Epidermal melanocyte (primary cell): ENCODE results near the gene WFDC5.

ENCODE experiments used
- DNase-seq: peaks from one replicate; pipeline ENCODE4 v3.0.0; 2011; ENCODE audit warnings: low spot score; ENCODE audit not compliant: insufficient read length

Gene WFDC5

DNA sequence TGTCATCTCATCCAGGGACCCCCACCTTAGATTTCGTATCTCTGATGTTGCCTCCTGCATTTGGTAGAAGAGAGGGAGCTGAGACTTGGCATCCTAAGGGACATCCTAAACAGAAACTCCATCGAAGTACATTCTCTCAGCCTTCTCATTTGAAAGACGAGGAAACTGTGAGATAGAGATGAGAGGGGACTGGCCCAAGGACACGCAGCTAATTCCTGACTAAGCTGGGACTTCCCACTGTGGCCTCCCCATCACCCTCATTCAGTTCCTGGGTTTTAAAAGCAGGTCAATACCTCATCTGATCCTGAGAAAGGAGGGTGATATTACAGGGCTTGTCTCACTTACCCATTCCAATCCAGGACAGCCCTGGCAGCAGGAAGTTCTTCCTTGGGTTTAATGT lies 855 bp upstream of the WFDC5 start:
- DNase-seq: no peak

DNA sequence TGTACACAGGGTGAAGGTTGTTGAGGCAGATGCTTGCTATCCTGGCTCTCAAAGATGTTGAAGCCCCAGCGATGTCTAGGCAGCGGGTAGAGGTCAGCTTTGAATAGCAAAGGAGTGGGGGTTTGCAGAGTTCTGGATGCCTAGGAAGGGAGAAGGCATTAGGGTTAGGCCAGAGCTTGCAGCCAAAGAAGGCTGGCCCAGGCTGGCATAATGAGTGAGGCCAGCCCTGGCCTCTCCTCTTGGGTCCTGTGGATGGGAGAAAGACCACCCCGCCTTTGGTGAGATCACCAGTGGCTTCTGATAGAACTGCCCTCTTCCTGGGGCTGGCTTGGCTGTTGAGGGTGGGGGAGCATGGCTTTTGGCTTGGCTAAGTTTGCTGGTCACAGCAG lies 406 bp upstream of the WFDC5 start:
- no peak for DNase-seq

DNA sequence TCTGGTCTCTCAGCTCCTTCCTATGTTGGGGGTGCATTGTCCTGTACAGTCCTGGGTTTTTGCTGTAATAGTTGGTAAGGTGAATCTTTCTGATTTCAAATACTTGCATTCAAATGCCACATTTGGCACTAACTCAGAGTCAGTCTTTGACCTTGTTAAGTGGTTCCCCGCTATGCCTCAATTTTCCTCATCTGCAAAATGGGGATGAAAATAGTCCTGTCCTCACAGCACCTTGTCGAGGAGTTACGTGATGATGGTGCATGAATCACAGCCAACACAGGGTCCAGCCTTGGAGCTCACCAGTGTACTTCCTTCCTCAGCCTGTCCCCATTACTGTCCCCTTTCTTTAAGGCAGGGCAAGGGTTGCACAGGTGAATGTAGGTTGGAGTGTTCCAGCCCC lies 1.1 kb downstream of the WFDC5 start:
- no peak for DNase-seq

DNA sequence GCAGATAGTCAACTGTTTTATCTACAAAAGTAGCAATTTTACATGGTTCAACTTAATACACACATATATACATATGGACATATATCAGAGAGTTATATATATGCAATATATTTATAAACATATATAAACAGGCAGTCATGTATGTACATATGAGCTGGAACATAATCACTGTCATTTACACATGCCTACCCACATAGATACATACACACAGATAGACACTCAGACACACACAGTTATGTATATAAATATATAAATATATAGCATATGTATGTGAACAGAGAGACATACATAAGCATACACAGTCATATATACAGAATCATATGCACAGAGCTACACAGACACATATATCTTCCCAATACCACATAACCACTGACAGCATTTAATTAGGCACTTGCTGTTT lies 2.2 kb downstream of the WFDC5 start:
- DNase-seq: no peak

DNA sequence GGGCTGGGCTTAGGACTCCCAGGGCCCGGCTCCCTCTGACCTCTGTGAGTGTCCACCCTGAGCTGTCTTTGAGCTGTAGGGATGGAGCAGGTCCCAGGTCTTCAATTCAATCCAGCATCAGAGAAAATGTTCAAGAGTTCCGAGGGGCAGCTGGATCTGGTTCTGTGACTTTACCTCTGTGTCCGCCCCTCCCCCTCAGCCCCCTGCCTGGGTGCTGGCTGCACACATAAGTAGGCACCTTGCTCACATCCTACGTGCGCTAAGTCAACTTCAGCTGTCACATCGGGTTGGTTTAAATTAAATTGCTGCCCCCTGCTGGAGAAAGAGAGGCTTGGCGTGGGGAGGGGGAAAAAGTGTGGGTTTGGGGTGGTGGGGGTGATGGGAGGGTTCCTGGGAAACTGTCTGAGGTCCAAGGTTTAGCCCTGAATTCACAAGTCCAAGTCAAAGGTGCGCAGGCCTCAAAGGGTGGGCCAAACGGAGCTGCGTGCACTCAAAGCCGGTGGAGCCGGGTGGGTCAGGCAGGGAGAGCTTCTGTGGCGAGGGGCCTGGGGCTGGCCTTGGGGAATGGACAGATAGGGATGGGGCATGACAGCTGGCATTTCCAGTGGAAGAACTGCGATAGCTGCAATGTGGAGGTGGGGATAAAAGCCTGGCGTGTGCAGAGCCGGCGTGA lies 3.0 kb downstream of the WFDC5 start:
- no peak for DNase-seq

DNA sequence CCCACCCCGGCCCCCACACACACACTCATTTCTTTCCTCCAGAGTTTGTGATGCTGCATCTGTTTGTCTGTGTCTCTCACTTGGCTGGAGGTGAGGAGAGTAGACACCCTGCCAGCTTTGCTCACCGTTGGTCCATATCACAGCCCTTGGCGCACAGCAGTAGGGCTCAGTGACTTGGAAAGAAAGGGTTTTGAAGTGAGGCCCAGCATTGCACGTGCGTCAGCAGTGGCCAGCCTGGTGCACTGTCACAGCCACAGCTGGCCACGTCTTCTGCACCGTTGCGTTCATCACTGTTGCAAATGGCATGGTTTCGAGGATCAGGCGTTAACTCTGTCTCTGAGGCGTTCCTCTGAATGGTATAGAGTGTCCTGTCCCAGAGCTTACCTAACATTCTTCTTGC lies 3.7 kb downstream of the WFDC5 start:
- no peak for DNase-seq

DNA sequence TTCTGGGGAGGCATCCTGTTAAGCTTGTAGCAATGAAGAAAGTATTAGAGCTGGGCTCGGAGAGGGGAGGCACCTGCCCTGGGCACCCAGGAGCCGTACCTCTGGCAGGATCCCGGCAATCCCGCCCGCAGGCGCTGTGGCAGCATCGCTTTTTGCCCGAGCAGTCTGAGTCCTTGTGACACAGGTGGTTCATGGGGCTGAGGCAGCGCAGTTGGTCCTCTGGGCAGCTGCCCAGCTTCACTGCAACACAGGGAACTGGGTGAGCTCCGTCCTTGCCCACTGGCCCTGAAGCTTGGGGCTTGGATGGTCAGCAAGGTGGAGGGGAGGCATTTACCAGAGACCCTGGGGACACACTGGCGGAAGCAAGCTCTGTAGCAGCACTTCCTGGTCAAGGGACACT lies 4.7 kb downstream of the WFDC5 start:
- no peak for DNase-seq

DNA sequence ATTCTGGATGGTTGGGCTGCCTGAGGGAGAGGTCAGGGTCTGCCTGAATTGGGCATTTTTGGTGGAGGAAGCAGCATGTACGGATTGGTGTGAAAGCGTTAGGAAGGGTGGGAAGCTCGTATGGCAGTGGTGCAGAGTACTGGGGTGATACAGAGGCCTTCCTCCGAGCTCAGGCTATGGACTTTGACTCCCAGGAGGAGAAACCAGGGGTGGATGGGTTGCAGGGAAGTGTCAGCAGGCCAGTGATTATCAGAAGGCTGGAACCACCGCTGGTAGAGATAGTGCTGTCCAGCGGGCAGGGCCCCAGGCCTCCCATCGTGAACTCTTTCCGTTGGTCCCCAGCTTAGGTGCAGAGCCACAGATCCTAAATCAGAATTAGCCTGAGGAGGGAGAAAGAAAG lies 5.3 kb downstream of the WFDC5 start:
- DNase-seq: no peak

DNA sequence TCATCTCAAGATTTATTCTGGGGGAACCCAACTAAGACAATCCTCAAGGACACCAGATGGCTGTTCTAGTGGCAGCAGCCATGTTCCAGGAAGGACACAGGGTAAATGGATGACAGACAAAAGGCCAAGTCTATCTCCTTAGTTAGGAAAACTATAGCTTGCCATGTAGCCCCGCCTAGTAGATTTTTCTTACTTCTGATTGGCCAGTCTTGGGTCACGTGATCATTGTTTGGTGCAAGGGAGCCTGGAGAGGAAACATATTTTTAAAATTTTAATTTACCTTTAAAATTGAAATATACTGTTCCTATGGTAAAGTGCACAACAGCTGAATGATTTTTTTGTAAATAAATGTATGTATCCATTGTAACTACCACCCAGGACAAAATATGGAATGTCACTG lies 9.7 kb downstream of the WFDC5 start:
- no peak for DNase-seq

DNA sequence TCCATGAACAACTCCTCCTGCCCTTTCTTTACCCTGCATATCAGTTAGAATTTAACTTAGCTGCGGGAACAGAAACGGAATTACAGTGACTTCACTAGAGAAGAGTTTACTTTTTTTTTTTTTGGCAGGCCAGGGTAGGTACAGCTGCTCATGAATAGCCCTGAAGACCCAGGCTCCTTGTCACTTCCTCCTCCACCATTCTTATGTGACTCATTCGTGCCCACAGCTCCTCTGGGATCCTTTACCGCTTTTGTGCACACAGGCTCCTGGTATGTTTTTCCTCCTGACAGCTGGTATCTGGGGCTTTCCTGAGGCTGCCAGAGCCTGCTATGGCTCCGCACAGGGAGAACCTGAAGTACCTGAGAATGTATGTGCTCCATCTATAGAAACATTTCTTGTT lies 10.2 kb downstream of the WFDC5 start:
- no peak for DNase-seq

DNA sequence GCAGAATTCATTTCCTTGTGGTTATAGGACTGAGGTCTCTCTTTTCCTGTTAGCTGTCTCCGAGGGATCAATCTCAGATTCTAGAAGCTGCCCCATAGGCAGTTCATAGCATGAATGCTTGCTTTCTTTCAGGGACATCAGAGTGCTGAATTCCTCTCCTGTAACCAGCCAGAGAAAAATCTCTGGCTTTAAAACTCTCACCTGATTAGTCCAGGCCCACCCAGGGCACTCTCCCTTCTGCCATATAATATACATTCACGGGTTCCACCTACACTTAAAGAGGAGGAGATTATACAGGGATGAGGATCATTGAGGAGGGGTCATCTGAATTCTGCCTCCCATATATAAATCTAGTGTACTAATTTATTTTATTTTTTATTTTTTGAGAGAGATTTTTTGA lies 11.9 kb downstream of the WFDC5 start:
- DNase-seq: no peak

DNA sequence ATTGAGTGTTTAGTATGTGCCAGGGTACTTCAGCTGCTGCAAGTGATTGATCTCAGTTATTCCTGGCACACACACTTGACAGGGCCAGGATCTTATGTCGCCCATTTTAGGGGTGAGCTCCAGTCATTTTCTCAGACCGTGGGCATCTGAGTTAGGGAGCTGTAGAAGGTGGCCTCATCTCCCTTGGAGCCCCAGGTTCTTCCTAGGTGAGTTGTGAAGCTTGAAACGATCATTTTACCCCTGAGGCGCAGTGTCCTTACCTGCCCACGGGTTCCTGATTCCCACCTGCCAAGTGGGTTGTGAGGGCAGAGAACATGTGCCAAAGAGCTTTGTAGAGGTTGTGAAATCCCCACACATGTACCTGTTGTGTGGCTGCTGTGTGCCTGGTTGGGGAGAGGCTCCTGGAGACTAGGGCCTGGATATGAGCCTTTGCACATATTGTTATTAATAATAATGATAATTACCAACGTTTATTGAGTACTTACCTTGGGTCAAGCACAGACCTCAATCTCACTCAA lies 13.6 kb downstream of the WFDC5 start:
- no peak for DNase-seq

DNA sequence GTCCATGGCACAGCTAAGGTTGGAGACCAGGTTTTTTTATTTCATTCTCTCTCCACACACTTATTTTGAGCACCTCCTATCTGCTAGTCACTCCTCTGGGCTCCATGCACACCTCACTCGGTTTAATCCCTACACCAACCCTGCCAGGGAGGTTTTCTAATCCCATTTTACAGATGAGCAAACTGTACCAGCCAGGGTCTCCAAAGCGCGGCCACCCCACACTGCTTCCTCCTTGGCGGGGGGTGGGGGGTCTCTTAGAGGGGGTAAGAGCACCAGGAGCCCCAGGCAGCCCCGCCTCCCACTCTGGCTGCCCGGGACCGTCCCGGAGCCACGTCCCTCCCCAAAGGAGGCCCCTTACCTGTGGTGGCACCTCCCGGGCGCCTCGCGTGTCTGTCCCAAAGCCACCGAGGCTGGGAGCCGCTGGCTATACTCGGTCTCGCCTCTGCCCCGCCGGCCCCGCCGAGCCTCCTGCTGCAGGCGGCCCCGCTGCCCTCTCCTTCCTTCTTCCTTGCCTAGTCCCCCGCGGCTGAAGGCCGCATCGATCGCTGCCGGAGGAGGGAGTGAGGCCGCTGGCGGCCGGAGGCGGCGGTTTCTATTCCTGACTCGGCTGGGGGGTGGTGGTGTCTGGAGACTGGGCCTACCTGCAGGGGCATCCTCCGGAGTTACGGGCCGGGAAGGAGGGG lies 14.3 kb downstream of the WFDC5 start, which contains the start of gene KCNS1:
Gene KCNS1, minus strand, starts transcription at position 565 of the 683 bp plus-strand sequence. CDS start 1,891 bp downstream, outside the sequence.
- DNase-seq: no peak

DNA sequence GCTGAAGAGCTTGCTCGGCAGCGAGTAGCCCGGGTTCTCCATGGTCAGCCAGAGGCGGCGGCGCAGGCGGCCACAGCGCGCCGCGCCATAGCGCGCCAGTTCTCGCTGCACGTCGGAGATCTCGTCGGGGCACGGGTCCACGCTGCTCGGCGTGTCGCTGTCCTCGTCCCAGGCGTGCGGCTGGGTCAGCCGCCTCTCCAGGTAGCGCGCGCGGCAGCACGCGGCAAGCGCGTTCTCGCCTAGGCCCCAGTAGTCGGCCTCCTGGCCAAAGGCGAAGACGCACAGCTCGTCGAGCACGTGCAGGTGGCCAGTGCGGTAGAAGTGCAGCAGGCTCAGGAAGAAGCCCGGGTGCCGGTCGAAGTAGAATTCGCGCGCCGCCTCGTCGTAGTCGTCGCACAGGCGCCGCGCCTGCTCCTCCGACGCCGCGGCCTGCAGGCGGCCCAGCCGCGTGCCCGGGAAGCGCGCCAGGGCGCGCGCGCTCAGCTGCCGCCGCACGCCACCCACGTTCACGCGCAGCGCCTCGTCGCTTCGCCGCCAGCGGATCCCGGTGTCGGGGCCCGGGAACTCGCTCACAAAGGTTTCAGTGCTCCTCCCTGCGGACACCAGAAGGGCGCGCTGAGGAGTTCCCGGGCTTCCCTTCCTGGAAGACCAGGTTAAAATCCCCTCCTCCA lies 16.7 kb downstream of the WFDC5 start:
- DNase-seq: no peak

DNA sequence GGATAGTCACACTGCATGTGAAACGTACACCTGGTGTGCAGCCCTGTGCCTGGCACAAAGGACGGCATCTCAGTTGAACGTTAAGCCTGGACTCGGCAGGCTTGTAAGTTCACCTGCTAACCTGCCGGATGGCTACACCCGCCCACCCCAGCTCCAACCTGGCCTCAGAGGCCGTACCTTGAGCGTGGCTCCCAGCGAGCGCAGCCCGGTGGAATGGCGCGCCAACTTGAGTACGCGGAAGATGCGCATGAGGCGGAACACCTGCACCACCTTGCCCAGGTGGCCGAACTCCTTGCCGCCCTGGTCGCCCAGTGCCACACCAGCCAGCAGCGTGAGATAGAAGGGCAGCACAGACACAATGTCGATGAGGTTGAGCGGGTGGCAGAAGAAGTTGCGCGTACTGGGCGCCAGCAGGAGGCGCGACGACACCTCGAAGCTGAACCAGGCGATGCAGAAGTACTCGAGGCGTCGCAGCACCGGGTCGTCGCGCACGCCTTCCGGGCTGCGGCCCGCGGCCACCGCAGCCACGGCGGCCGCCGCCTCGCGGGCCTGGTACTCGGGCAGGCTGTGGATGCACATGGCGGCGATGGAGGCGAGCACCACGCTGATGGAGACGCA lies 17.4 kb downstream of the WFDC5 start:
- DNase-seq: peak; percentile 50

DNA sequence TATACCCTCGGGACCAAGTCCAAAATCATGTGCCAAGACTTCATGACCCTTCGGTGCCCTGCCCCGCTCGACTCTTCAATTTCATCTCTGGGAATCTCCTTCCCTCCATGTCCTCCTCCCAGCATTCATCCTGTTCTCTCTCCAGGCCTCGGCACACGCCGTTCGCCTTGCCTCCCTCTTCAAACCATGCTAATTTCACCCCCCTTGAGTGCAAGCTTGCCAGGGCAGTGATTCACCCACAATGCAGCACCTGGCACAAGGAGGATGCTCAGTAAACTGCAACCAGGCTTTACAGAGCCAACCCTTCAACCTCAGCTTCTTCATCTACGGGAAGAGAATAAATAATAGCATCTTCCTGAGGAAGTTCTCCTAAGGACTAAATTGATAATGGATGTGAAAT lies 18.2 kb downstream of the WFDC5 start:
- no peak for DNase-seq

DNA sequence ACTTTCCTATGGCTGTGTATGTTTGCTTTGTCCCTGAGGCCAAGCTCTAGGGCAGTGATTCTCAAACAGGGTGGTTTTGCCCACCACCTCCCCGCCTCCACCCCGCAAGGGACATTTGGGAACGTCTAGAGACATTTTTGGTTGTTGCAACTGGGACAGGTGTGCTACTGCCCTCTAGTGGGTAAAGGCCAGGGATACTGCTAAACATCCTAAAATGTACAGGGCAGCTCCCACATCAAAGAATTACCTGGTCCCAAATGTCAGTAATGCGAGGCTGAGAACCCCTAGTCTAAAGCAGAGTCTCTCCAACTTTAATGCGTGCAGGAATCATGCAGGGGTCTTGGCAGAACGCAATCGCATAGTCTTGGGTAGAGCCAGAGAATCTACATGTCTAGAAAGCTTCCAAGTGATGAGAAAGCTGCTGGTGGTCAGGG lies 19.2 kb downstream of the WFDC5 start:
- peak; percentile 57 for DNase-seq

DNA sequence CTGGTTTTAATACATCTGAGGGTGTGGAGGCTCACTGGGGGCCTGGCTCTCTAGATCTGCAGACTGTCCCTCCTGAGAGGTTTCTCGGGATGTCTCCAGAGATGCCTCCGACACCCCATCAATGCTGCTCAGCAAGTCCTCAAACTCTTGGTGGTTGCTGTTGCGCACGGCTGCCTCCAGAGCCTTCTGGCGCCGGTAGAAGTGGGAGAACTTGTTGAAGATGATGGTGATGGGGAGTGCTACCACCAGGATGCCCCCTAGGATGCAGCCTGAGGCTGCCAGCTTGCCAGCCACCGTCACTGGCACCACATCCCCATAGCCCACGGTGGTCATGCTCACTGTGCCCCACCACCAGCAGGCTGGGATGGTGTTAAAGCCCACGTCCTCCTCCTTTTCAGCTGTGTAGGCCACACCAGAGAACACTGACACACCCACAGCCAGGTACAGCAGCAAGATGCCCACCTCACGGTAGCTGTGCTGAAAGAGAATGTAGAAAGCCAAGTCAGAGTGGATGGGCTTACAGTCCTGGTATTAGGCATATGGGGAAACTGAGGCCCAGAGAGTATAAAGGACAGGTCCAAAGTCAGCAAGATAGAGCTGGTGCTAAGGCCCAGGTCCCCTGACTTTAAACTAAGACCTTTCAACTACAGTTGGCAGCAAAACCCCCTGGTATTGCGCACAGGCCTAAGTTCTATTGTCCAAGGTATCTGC lies 20.0 kb downstream of the WFDC5 start:
- no peak for DNase-seq

DNA sequence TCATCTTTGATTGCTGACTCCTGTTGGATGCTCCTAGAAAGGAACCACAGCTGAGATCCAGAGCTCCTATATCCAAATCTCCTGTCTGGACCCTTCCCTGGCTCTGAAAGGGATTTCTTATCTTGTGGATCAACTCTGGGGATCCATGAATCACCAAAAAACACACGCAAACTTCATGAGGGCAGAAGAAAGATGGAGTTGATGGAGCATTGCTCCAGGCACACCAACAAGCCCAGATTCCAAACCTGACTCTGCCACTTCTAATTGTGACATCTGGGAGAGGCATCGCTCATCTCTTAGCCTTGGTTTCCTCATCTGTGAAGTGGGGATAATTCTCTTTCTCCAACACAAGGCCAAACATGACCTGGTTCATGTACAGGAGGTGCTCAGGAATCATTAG lies 20.8 kb downstream of the WFDC5 start:
- DNase-seq: no peak

DNA sequence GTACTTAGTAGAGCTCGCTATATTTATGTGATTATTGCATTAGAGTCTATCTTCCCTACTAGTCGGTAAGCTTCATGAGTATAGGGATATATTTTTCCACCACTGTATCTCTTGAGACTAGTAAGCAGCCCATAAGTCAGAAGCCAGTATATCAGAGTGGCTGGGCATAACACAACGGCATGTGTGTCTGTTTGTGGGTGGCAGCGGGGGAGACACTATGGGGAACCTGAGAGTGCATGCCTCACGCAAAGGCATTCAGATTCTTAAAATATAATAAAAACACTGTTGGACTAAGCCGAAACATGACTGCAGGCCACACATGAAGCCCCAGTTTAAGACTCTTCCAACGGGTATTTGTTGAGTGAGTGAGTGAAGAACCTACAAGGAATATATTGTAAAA lies 22.1 kb downstream of the WFDC5 start:
- no peak for DNase-seq

DNA sequence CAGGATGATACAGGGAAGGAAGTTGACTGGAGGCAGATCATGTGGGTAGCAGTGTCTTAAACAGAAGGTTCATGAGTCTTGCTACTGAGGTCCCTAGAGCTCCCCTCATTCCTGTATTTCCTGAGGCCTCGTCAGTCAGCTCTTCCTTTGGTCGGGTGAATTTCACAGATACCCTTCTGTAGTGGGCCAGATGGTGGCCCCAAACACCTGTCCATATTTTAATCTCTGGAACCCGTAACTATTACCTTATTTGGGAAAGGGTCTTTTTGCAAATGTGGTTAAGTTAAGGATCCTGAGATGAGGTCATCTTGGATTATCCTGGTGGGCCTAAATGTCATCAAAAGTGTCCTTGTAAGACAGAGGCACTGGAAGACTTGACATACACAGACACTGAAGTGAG lies 23.6 kb downstream of the WFDC5 start:
- DNase-seq: no peak
